Islet precursor cell (in vitro differentiated cells): ENCODE measurements around the gene LTK.
"Not testable (repeated sequence)": the region's sequence is repeated elsewhere in the genome, so short reads cannot be mapped to it uniquely, and the experiment has no call there.

ENCODE experiments used
- DNase-seq: peaks from one replicate; pipeline ENCODE4 v3.0.0-alpha.2; 2018

LTK gene

GRCh38 chr15:41473418-41473817 is 40.2 kb downstream of the LTK start:
- no peak for DNase-seq

- DNase-seq, result not testable (repeated sequence)
Measured at GRCh38 chr15:41469644-41470043, 44.0 kb downstream of the LTK start.

GRCh38 chr15:41466711-41467110 is 46.9 kb downstream of the LTK start:
- no peak for DNase-seq

- DNase-seq, result no peak
Measured at GRCh38 chr15:41465822-41466421, 47.7 kb downstream of the LTK start.

- DNase-seq, result no peak
Measured at GRCh38 chr15:41464889-41465580, 48.6 kb downstream of the LTK start.

GRCh38 chr15:41462084-41462795 is 51.4 kb downstream of the LTK start:
- DNase-seq, result no peak
